LNCAP (cell line): ENCODE results near the gene AKT3.

ENCODE experiments used
- CTCF ChIP-seq: fragments of 450-650 bp; IDR thresholded peaks from 2 replicates; pipeline ENCODE4 v1.5.1; 2017; ENCODE audit warnings: mild to moderate bottlenecking

AKT3 gene

GRCh38 chr1:243585982-243586381 lies 264.1 kb downstream of the AKT3 start:
- no peak for TF ChIP-seq CTCF

GRCh38 chr1:243582326-243582725 lies 267.7 kb downstream of the AKT3 start:
- TF ChIP-seq CTCF = no peak

GRCh38 chr1:243580984-243581383 lies 269.1 kb downstream of the AKT3 start:
- TF ChIP-seq CTCF = no peak

- no peak for TF ChIP-seq CTCF
Observed at GRCh38 chr1:243580072-243580471, 270.0 kb downstream of the AKT3 start.

GRCh38 chr1:243575070-243575469 lies 275.0 kb downstream of the AKT3 start:
- no peak for TF ChIP-seq CTCF

GRCh38 chr1:243572940-243573339 lies 277.1 kb downstream of the AKT3 start:
- no peak for TF ChIP-seq CTCF

GRCh38 chr1:243568793-243569192 lies 281.2 kb downstream of the AKT3 start:
- TF ChIP-seq CTCF = no peak

GRCh38 chr1:243564814-243565213 lies 285.2 kb downstream of the AKT3 start:
- TF ChIP-seq CTCF = no peak
